Measurements from ENCODE around the gene CIAPIN1. TPM values are rescaled to one million over a fixed set of nuclear protein-coding genes. Genes with fewer than 3 reads are reported as not detected.

Gene CIAPIN1
- total and polyA plus RNA-seq, 2 of the 8 experiments (the other 6 are each of a cell fraction or from before 2014, with no cell fraction given): 76.8 to 83.6 TPM

DNA sequence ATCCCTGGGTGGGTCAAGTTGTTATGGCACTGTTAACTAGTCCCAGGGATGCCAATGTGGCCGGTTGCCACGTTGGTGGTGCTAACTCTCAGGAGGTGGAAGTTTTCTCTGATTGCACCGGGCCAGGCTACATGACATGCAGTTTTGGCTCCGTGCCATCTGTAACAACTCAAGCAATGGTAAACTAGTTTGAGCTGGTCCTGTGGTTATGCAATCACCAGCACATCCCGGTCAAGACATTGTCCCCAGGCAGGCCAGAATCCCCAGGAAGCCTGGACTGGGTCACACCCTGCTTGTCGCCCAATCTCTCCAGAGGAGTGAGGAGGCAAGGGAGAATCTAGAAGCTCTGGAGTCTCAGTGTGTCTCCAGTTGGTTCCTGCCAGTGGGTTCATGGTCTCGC, 52.7 kb downstream of the CIAPIN1 start:
- Histone ChIP-seq H4K20me1 (replicated peaks in 1 of 2; ENCODE audit: control insufficient read depth in 1 of 2, insufficient read depth in 2 of 2, low read length in 2 of 2) (no peaks in the 10 kb centered on the region), H3K4me3 (ENCODE audit: extremely low read depth in 1 of 4, insufficient read depth in 2 of 4, low read depth in 3 of 4, low read length in 4 of 4) (no peak overlapping the region), H3K23me2 (ENCODE audit: low read depth, low read length) (no peaks in the 10 kb centered on the region), H3K23ac (ENCODE audit: insufficient read length) (no peak overlapping the region), H2BK12ac (ENCODE audit: low read depth, low read length) (no peak overlapping the region), H2BK15ac (ENCODE audit: low read length) (no peak overlapping the region), H3K18ac (ENCODE audit: extremely low read depth, low read length) (no peak overlapping the region), H3K27me3 (replicated peaks in 1 of 4; ENCODE audit: control insufficient read depth in 3 of 4, extremely low read depth in 1 of 4, insufficient read depth in 3 of 4, low read length in 3 of 4) (no peaks in the 10 kb centered on the region), H2AK5ac (ENCODE audit: low read depth, low read length) (no peak overlapping the region), H3K36me3 (ENCODE audit: control insufficient read depth in 2 of 4, insufficient read depth in 4 of 4, low read length in 3 of 4) (no peaks in the 10 kb centered on the region), H4K8ac (ENCODE audit: extremely low read depth, insufficient read depth, low read length) (no peak overlapping the region), H4K91ac (replicated peaks; ENCODE audit: insufficient read length, low read length) (no peak overlapping the region), H2AFZ (ENCODE audit: low read length) (no peak overlapping the region), H3K14ac (ENCODE audit: insufficient read length) (no peak overlapping the region), H3K4me2 (ENCODE audit: insufficient read depth in 1 of 2, low read depth in 2 of 2, low read length in 2 of 2) (no peak overlapping the region), H2BK120ac (replicated peaks; ENCODE audit: low read depth, low read length) (no peak overlapping the region), H3K9me3 (ENCODE audit: insufficient read depth in 2 of 2, low read depth in 1 of 2, low read length in 1 of 2) (no peaks in the 10 kb centered on the region), H4K5ac (ENCODE audit: insufficient read length, low read depth, low read length) (no peak overlapping the region), H2BK20ac (ENCODE audit: low read length) (no peak overlapping the region), H3K27ac (ENCODE audit: low read depth, low read length) (no peak overlapping the region), H3K56ac (replicated peaks; ENCODE audit: insufficient read length, low read depth, low read length) (no peak overlapping the region), H3K79me2 (ENCODE audit: control insufficient read depth in 1 of 2, insufficient read depth in 2 of 2, low read length in 2 of 2) (no peaks in the 10 kb centered on the region), H3K9ac (replicated peaks in 1 of 4; ENCODE audit: extremely low read depth in 1 of 4, low read depth in 3 of 4, low read length in 3 of 4) (no peak overlapping the region), H3K4ac (replicated peaks; ENCODE audit: insufficient read length, low read depth, low read length) (no peak overlapping the region), H3K79me1 (ENCODE audit: low read depth, low read length) (no peaks in the 10 kb centered on the region), H2BK5ac (ENCODE audit: low read depth, low read length) (no peak overlapping the region), H3K4me1 (replicated peaks in 1 of 4; ENCODE audit: control insufficient read depth in 3 of 4, insufficient read depth in 4 of 4, low read length in 3 of 4) (no peaks in the 10 kb centered on the region)
- CTCF ChIA-PET (ENCODE audit: partially characterized antibody): interaction anchor here (1.0 to 12.3 kb wide), 4 partner anchors 24 to 111 kb away, joined by 3 to 71 read pairs (median 4); no protein-coding TSS in a partner anchor
- DNase-seq (ENCODE audit: low read depth in 1 of 2, low spot score in 2 of 2) (no peak), FAIRE-seq (no peak)
- POLR2A ChIA-PET (ENCODE audit: partially characterized antibody): no interaction called here
- 90% methylated on average over 7 of the region's 7 CpGs; no CpG with 5 or more reads in 1 of the 2 experiments for WGBS, 2 experiments (ENCODE audit: extremely low coverage in 1 of 2, insufficient coverage in 1 of 2, insufficient read length in 1 of 2, insufficient replicate concordance in 2 of 2, low coverage in 1 of 2, low lambda C conversion rate in 2 of 2, missing lambda C conversion rate in 1 of 2)
- no peak for TF ChIP-seq TCF12 (IDR thresholded peaks at IDR 0.05; ENCODE audit: low read depth, low read length)
- no peak for TF ChIP-seq CHD1 (IDR thresholded peaks at IDR 0.05; ENCODE audit: low read depth, low read length)
- no peak for TF ChIP-seq POLR2A (IDR thresholded peaks at IDR 0.05; ENCODE audit: control extremely low read depth in 1 of 2, low read depth in 2 of 2, low read length in 2 of 2)
- TF ChIP-seq POU5F1 (IDR thresholded peaks at IDR 0.05; ENCODE audit: low read depth, low read length): no peak
- no peak for TF ChIP-seq HDAC2 (IDR thresholded peaks at IDR 0.05; ENCODE audit: borderline replicate concordance in 1 of 2, low read depth in 2 of 2, low read length in 2 of 2)
- no peak for TF ChIP-seq KDM5A (IDR thresholded peaks at IDR 0.05; ENCODE audit: low read length)
- TF ChIP-seq SUZ12 (IDR thresholded peaks at IDR 0.05; ENCODE audit: low read length): no peak
- no peak for TF ChIP-seq POLR2AphosphoS5 (IDR thresholded peaks at IDR 0.05; ENCODE audit: low read depth, low read length)
- TF ChIP-seq E2F6 (IDR thresholded peaks at IDR 0.05): no peak
- no peak for TF ChIP-seq BRCA1 (IDR thresholded peaks at IDR 0.05; ENCODE audit: low read depth, low read length)
- TF ChIP-seq ZNF274 (IDR thresholded peaks at IDR 0.05; ENCODE audit: borderline replicate concordance, extremely low read depth, low read length): no peak
- TF ChIP-seq RXRA (IDR thresholded peaks at IDR 0.05; ENCODE audit: insufficient read depth, low read depth, low read length): no peak
- no peak for TF ChIP-seq BCL11A (IDR thresholded peaks at IDR 0.05; ENCODE audit: low read depth in 2 of 2, low read length in 2 of 2)
- no peak for TF ChIP-seq SRF (IDR thresholded peaks at IDR 0.05; ENCODE audit: low read depth, low read length)
- no peak for TF ChIP-seq TAF1 (IDR thresholded peaks at IDR 0.05; ENCODE audit: low read depth, low read length)
- TF ChIP-seq BACH1 (IDR thresholded peaks at IDR 0.05; ENCODE audit: low read length): no peak

Data from H1 (cell line).